IPS-NIHi11 (cell line): Measurements from ENCODE around the gene SETX.

Source experiments
- DNase-seq: peaks from one replicate; pipeline ENCODE4 v3.0.0; 2012; ENCODE audit warnings: mixed read lengths, low spot score

The SETX gene

DNA sequence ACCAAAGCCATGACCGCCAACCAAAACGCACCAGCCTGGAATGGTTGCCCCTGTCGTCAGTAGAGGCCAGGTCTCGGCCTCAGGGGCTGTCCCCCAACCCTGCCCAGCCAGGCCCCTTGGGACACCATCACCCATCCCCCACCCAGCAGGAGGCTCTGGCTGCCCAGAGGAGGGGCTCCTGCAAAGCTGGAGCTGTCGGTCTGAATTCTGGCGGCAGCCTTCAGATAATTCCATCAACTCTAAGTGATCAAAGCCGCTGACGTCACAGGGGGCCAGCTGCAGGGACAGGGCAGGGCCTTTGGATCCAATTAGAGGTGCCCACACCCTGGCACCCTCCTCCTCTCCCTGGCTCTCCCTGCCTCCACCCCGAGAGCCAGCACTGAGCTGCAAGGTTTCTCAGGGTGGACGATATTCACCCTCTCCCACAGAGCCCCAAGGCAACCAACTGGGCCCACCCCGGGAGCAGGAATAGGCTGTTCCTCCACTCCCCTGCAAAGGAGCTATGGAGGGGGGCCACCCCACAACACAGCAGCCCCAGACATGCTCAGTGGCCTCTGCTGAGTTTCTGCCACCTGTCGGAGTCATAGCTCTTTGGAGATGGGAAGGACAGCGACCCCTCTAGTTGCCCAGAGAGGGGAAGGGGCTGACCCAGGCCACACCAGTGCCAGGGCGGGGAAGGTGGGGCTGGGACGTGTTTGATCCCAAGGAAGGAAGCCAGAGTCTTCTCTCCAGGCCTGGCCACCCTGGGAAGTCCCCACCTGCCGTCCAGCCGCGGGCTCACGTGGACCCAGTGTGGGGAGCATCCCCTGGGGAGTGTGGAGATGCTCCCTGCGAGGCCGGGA, 114.6 kb downstream of the SETX start:
- DNase-seq = no peak

GRCh38 chr9:132239518-132239917, 115.3 kb downstream of the SETX start:
- DNase-seq = no peak

GRCh38 chr9:132238992-132239391, 115.8 kb downstream of the SETX start:
- no peak for DNase-seq

DNA sequence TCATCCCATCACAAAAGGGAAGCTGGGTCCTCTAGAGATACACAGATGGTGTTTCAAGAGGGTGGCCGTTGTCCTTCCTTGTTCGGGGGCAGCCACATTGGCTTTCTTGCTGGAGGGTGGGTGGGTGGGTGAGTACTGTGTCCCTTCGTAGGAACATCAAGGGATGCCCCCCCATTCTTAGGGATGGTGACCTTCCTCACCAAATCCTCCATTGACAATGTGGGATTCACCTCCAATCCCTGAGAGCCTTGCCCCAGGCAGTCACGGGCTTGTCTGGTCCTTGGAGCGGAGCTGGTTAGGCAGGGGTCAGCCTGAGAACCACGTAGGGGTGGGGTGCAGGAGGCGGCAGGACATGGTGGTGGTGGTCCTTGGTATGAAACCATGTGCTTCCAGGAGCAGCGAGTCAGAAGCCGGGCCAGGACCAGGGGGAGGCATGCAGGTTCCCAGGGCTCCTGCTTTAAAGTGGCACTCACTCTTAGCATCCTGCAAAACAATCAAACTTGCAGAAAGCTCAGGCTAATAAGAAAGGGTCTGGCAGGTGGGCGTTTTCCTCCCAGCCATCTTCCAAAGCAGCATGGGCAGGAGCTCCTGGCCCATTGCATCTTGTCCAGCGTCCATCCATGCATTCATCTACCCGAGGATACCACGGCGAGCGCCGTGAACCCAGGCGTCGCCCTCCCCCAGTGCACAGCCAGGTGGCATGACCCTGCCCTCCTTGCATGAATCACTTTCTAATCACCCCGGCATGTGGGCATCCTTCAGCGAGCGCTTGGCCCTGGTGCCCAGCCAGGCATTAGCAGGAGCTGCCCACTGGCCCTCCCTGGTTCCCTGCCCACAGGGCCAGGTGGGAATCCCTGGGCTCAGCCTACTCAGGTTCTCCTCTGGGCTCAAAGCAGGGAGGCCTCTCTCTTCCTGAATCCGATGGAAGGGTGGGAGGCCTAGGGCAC, 116.5 kb downstream of the SETX start:
- DNase-seq = no peak

DNA sequence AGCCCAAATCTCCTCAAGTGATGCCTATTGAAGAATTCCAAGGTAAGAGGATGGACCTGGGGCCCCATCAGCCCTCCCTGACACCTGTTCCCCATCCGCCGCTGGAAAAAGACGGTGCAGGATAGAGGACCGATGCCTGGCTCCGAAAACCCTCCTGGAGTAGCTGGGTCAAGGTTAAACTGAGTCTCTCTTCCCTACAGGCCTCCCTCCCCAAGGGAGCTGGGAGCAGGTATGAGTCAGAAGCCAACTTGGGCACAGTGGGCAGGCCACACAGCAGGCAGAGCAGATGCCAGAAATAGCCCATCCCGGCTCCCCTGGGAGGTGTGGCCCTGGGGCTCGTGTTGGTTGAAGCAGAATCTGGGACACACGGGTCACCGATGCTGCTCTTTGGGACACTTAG, 117.3 kb downstream of the SETX start:
- no peak for DNase-seq

DNA sequence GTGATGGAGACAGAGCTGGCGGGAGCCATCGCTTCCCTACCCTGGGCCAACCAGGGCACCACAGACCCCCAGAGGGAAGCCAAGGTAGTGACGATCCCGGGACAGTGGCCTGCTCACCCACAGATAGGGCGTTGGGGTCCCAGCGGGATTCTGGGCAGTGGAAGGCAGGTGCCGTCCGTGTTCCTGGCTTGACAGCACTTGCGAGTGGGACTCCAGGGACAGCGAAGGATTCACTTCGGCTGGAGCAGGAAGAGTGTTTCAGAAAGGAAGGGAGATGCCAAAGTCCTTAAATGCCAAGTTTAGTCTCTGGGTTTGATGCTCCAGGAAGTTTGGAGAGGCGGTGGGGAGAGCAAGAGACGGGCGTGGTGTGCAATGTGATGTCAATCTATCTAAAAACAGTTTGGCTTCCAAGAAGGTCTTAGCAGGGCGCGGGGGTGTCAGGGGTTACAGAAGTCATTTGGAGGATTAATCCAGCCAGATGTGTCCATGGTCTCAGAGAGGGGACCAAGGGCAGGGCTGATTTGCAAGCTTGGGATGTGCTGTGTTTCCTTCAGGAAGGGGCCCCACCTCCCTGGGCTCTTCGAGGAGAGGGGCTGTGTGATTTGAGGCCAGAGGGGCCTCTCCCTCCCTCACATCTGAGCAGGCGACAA, 118.0 kb downstream of the SETX start:
- DNase-seq = no peak

DNA sequence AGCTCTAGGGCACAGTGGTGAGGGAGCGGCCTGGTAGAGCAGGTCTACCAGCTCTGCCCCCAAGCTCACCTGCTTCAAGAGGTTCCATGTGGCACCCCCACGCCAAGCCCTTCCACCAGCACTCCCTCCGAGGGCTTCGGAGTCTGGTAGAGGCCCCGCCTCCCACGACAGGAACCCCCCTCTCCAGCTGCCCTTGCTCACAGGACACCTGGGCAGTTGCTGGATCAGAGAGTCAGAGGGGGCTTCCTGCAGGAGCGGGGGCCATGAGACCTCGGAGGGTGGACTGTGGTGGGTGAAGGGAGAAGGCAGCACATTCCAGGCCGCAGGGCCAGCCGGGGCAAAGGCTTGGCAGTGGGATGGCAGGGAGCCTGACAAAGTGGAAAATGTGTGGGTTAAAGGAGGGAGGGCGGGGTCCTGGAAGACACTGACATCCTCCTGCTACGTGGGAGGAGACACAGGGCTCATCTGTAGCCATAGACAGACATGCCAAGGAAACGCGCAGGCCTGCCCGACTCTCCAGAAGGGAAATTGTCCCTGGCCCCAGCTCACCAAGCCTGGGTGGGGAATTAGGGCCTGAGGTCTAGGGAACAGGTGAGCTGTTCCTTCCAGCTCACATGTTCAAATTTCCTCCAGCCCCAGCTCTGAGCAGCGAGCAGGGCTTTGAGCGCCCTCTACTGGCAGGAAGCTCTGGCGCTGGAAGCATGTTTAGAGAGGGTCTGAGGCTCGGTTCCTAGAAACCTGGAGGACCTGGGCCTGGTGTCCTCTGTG, 118.7 kb downstream of the SETX start:
- peak; percentile 89 for DNase-seq

GRCh38 chr9:132235125-132235524, 119.7 kb downstream of the SETX start:
- DNase-seq = no peak

DNA sequence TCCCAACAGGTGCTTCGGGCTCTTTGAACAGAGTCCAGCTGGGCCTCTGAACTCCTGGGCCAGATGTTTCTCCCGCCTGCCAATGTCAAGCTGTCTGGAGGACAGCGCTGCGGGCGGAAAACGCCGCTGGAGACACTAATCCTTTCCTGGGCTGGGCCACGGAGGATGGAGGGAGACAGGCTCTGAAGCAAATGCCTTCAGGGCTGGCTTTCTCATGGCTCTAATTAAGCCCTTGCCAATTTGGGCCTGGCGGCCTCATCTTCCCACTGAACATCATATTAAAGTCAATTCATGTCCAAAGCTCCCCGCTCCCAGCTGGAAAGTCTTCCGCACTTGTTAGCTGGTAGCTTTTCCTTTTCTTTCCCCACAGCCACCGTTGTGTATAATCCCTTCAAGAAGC, 120.3 kb downstream of the SETX start:
- no peak for DNase-seq

- no peak for DNase-seq
These were observed 121.6 kb downstream of the SETX start for GRCh38 chr9:132233138-132233537.

GRCh38 chr9:132232522-132232921, 122.3 kb downstream of the SETX start:
- DNase-seq = no peak

- DNase-seq = no peak
These were observed 123.6 kb downstream of the SETX start for GRCh38 chr9:132231019-132231701.

DNA sequence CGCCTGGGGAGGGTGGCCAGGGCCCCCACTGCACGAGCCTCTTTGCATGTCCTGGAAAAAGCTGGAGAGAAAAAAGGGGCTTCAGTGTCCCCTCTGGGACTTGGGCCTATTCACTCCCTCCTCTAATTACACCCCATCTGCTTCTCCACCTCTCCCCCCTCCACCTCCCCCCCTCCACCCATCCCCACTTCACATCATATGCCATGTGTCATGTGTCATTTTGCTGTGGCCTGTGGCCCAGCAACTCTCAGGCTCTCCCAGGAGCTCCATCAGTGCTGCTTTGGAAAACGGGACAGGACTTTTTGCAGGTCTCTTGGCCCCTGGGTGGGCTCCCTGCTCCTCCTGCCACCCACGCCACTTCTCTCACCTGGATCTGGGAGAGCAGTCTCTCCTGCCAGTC, 124.2 kb downstream of the SETX start:
- DNase-seq = no peak

DNA sequence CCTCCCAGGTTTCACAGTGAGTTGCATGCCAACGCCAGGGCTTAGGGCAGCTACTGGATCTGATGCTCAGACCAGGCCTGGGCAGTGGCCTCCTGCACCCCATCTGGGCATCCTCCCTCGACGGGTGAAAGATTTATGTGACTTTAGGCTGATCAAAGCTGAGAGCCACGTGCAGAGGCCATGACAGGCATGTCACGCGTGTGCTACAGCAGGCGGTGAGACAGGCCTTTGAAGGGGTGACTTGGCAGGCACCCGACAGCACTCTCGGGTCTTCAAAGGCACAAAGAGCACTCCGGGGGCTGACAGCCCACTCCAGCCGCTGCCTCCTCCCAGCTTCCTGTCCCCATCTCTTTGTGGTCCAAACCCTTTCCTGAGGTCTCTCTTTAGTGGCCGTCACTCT, 126.7 kb downstream of the SETX start:
- no peak for DNase-seq

DNA sequence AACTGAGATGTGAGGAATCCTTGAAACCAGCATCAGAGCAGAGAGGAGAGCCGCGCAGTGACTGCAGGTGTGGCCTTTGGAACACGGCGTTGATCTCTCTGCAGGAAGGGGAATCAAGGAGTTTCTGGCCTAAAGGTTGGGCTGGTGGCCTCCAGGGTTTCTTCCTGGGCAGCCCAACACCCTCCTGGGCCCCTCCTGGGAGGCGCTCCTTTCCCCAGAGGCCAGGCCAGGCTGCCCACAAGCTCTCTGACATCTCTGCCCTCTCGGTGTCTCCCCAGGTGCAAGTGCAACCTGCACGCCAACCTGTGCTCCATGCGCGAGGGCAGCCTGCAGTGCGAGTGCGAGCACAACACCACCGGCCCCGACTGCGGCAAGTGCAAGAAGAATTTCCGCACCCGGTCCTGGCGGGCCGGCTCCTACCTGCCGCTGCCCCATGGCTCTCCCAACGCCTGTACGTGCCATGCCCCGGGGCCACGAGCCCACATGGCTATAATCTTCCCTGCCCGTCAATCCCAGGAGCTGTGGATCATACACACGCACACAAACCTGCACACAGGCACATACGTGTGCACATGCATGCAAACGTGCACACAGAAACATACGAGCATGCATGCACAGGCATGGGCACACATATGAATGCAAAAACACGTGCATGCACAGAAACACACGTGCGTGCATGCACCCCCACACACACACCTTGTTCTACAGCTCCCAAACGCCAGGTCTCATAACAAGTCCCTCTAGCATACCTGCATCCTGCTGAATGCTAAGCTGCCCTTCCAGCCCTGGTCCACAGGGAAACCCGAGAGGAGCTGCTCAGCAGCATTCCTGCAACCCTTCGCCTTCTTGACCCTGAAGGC, 128.0 kb downstream of the SETX start:
- no peak for DNase-seq

- DNase-seq = no peak
These were observed 130.1 kb downstream of the SETX start for GRCh38 chr9:132224645-132225044.

DNA sequence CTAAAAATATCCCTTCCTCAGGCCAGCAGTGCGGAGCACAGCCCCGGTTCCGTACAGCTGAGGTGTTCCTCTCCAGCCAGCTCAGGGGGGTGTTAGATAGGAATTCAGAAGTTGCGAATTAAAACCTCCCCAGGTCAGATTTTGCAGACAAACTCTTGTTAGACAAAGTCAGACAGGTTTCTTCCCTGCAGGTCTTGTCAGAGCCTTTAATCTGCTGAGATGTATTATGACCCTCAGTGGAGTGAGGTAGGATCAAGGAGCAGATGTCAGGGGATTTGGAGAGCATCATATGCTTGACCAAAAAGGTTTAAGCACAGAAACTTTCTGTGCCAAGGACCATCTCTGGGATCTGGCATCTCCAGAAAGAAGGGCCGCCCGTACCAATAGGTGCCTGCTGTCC, 132.8 kb downstream of the SETX start:
- no peak for DNase-seq

DNA sequence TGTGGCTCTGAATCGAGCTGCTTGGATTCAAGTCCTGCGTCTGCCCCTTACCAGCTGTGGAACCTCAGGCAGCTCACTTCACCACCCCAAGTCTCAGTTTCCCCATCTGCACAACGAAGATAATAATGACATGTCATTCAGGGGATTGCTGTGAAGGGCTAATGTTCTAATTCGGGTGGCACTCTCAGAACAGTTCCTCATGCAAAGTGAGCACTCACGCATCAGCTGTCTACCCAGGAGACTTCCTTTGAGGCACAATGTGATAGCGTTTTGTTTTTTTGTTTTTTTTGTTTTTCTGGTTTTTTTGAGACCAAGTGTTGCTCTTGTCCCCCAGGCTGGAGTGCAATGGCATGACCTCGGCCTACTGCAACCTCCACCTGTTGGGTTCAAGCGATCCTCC, 136.6 kb downstream of the SETX start:
- DNase-seq = no peak

GRCh38 chr9:132216861-132217619, 137.7 kb downstream of the SETX start:
- no peak for DNase-seq
